ENCODE measurements around the gene NUTM2A. TPM values are rescaled to one million over a fixed set of nuclear protein-coding genes. Genes with fewer than 3 reads are reported as not detected.
"Not testable (repeated sequence)": the region's sequence is repeated elsewhere in the genome, so short reads cannot be mapped to it uniquely, and the experiment has no call there.

The NUTM2A gene
- total RNA-seq, 1 experiment from 2014 or later, result 0.83 TPM

DNA sequence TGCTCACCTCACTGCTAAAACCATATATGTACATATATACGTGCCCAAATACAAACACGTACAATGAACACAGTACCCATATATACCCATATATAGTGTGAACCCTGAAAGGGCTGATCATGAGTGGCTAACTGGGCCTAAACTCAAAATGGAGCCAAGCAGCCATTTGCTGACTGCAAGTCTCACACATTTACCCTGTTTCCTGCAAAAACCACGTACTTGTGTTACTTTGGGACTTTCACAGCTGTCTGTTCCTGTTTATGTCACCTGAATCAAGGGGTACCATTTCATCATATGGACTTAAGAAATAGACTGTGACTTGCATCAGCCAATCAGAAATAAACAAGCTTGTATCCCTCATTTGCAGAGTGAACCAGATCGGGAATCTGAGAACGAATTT, 5.9 kb upstream of the NUTM2A start:
- H3K4me1 ChIP-seq (ENCODE audit: insufficient read depth, low read length); H2AK5ac ChIP-seq (ENCODE audit: insufficient read length, low read length); H2BK12ac ChIP-seq (ENCODE audit: insufficient read length, low read depth, low read length); H3K56ac ChIP-seq (ENCODE audit: insufficient read length, low read depth, low read length); H4K5ac ChIP-seq (ENCODE audit: insufficient read length, low read depth, low read length); H3K36me3 Mint-ChIP-seq (ENCODE audit: insufficient read depth in 1 of 3, low read depth in 3 of 3); H2AFZ ChIP-seq (ENCODE audit: low read length); H3K4me2 ChIP-seq (ENCODE audit: insufficient read depth, insufficient read length, low read length); H3K27ac Mint-ChIP-seq; H3K27me3 Mint-ChIP-seq (ENCODE audit: low read depth); H3T11ph ChIP-seq (ENCODE audit: low read length); H3K23ac ChIP-seq (ENCODE audit: insufficient read length, low read depth, low read length); H3K27ac ChIP-seq (ENCODE audit: insufficient read length, low read depth, low read length); H2BK20ac ChIP-seq (ENCODE audit: low read depth, low read length, poor library complexity, severe bottlenecking); H4K20me1 ChIP-seq (ENCODE audit: control insufficient read depth, insufficient read depth, insufficient read length); H3K4me3 Mint-ChIP-seq; H3K14ac ChIP-seq (ENCODE audit: insufficient read depth, low read length); H3K9me3 ChIP-seq (ENCODE audit: control insufficient read depth, low read depth, low read length); H3K79me1 ChIP-seq (ENCODE audit: insufficient read depth, low read depth, low read length, poor library complexity, severe bottlenecking); H4K8ac ChIP-seq (replicated peaks; ENCODE audit: insufficient read length, low read depth, low read length); H3K9ac ChIP-seq (ENCODE audit: extremely low read depth, insufficient read length, low read length); H4K91ac ChIP-seq (ENCODE audit: insufficient read length, low read depth, low read length); H3K18ac ChIP-seq (ENCODE audit: insufficient read length, low read depth, low read length); H2BK120ac ChIP-seq (ENCODE audit: low read depth, low read length, poor library complexity, severe bottlenecking); H2BK5ac ChIP-seq (ENCODE audit: insufficient read length, low read length); H3K9me3 Mint-ChIP-seq; DNase-seq; H3K79me2 ChIP-seq (ENCODE audit: insufficient read depth, low read length); H3K4ac ChIP-seq (ENCODE audit: low read depth, low read length); H3K27me3 ChIP-seq (ENCODE audit: insufficient read depth, low read length); H2BK15ac ChIP-seq (ENCODE audit: low read depth, low read length); H3K4me1 Mint-ChIP-seq; H3K23me2 ChIP-seq (ENCODE audit: insufficient read length, low read depth, low read length, poor library complexity, severe bottlenecking): not testable (repeated sequence)
- no CpG with 5 or more reads among the region's 5 CpGs for WGBS (ENCODE audit: extremely low coverage, insufficient read length, low lambda C conversion rate)

DNA sequence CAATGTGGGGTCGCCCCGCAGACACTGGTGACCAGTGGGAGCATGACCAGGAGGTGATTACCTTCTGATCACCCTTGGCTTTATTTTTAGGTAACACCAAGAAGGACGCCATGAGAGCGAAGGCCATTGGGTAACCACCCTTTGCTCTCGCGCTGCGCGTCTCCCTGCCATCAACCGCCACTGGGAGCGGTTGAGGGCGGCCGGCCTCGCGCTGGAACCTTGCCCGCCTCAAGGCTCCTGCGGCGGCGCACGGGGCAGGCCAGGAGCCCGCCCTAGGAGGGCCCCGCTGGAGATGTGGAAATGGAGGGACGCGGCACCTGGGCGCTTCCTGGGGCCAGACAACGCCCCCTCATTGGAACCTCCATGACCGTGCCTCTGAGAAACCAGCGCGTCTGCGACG, 2.5 kb upstream of the NUTM2A start:
- H2BK15ac ChIP-seq (ENCODE audit: low read depth, low read length); H2BK20ac ChIP-seq (ENCODE audit: low read depth, low read length, poor library complexity, severe bottlenecking); H3K9ac ChIP-seq (ENCODE audit: extremely low read depth, insufficient read length, low read length); H3K4me1 Mint-ChIP-seq; H3K4me2 ChIP-seq (ENCODE audit: insufficient read depth, insufficient read length, low read length); DNase-seq; H3K27ac ChIP-seq (ENCODE audit: insufficient read length, low read depth, low read length); H3K23ac ChIP-seq (ENCODE audit: insufficient read length, low read depth, low read length); H3T11ph ChIP-seq (ENCODE audit: low read length); H3K27me3 ChIP-seq (ENCODE audit: insufficient read depth, low read length); H4K8ac ChIP-seq (replicated peaks; ENCODE audit: insufficient read length, low read depth, low read length); H3K23me2 ChIP-seq (ENCODE audit: insufficient read length, low read depth, low read length, poor library complexity, severe bottlenecking); H4K5ac ChIP-seq (ENCODE audit: insufficient read length, low read depth, low read length); H2AFZ ChIP-seq (ENCODE audit: low read length); H3K14ac ChIP-seq (ENCODE audit: insufficient read depth, low read length); H3K4ac ChIP-seq (ENCODE audit: low read depth, low read length); H3K79me1 ChIP-seq (ENCODE audit: insufficient read depth, low read depth, low read length, poor library complexity, severe bottlenecking); H3K9me3 ChIP-seq (ENCODE audit: control insufficient read depth, low read depth, low read length); H4K91ac ChIP-seq (ENCODE audit: insufficient read length, low read depth, low read length); H3K36me3 Mint-ChIP-seq (ENCODE audit: insufficient read depth in 1 of 3, low read depth in 3 of 3); H2BK5ac ChIP-seq (ENCODE audit: insufficient read length, low read length); H3K4me3 Mint-ChIP-seq; H3K9me3 Mint-ChIP-seq; H2BK12ac ChIP-seq (ENCODE audit: insufficient read length, low read depth, low read length); H4K20me1 ChIP-seq (ENCODE audit: control insufficient read depth, insufficient read depth, insufficient read length); H3K27ac Mint-ChIP-seq; H3K4me1 ChIP-seq (ENCODE audit: insufficient read depth, low read length); H3K27me3 Mint-ChIP-seq (ENCODE audit: low read depth); H2AK5ac ChIP-seq (ENCODE audit: insufficient read length, low read length); H3K79me2 ChIP-seq (ENCODE audit: insufficient read depth, low read length); H3K56ac ChIP-seq (ENCODE audit: insufficient read length, low read depth, low read length); H3K18ac ChIP-seq (ENCODE audit: insufficient read length, low read depth, low read length); H2BK120ac ChIP-seq (ENCODE audit: low read depth, low read length, poor library complexity, severe bottlenecking): not testable (repeated sequence)
- WGBS (ENCODE audit: extremely low coverage, insufficient read length, low lambda C conversion rate), result no CpG with 5 or more reads among the region's 30 CpGs
